Measurements from ENCODE around the gene ATP7B.

DNA sequence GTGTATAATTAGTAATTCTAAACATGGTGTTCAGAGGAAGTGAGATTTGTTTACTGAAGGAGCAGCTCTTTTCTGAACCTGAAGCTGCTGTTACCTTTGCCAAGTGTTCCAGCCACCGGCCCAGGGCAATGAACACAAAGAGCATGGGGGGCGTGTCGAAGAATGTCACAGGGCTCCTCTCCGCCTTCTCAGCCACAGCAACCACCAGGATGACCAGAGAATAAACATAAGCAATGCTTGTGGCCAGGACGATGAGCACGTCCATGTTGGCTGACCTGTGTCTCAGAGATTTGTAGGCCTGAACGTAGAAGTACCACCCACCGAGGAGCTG is 53.1 kb downstream of the ATP7B start:
- TF ChIP-seq ZNF317 (CRISPR knock-in tag; IDR thresholded peaks at IDR 0.05; ENCODE audit: borderline replicate concordance, low read depth) (no peak), CTCF (IDR thresholded peaks at IDR 0.05) (no peak), NR1H2 (CRISPR knock-in tag; IDR thresholded peaks at IDR 0.05) (no peak), ESRRA (CRISPR knock-in tag; IDR thresholded peaks at IDR 0.05; ENCODE audit: borderline replicate concordance) (no peak), KAT7 (CRISPR knock-in tag; IDR thresholded peaks at IDR 0.05; ENCODE audit: borderline replicate concordance) (no peak), E2F5 (CRISPR knock-in tag; IDR thresholded peaks at IDR 0.05) (no peak)
